GM13977 (cell line): ENCODE data around the gene ZNF43.
"Not testable (repeated sequence)": the region's sequence is repeated elsewhere in the genome, so short reads cannot be mapped to it uniquely, and the experiment has no call there.

Experiments used
- DNase-seq: peaks from one replicate; pipeline ENCODE4 v3.0.0; 2012; ENCODE audit warnings: low spot score
- in situ Hi-C: fragments of 300-500 bp; cut with MboI; formaldehyde crosslinking; loops from one replicate; pipeline ENCODE4 v1.12.0; 2022; ENCODE audit warnings: low sequenced_read_pairs, low pct_unique_long_range_greater_than_20kb, mixed read lengths, inconsistent platforms; ENCODE audit not compliant: unreplicated experiment
- TF ChIP-seq, protein P1 (sequence below): IDR thresholded peaks from 2 replicates; pipeline ENCODE4 v1.5.1; 2012; ENCODE audit warnings: mild to moderate bottlenecking, control low read depth; ENCODE audit not compliant: insufficient read depth; ENCODE audit errors: extremely low read depth, missing control alignments

The ZNF43 gene

DNA sequence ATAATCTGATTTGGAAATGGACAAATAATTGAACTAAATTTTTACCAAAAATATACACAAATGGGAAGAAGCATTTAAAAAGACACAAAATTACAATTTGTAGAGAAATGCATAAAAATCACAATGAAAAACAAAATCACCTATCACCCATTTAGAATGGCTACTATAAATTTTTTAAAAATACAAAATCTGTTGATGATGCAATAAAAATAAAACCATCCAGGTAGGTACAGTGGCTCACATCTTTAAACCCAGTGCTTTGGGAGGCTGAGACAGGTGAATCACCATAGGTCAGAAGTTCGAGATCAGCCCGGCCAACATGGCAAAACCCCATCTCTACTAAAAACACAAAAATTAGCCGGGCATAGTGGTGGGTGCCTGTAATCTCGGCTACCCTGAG lies 23.5 kb downstream of the ZNF43 start:
- TF ChIP-seq, protein P1, sequence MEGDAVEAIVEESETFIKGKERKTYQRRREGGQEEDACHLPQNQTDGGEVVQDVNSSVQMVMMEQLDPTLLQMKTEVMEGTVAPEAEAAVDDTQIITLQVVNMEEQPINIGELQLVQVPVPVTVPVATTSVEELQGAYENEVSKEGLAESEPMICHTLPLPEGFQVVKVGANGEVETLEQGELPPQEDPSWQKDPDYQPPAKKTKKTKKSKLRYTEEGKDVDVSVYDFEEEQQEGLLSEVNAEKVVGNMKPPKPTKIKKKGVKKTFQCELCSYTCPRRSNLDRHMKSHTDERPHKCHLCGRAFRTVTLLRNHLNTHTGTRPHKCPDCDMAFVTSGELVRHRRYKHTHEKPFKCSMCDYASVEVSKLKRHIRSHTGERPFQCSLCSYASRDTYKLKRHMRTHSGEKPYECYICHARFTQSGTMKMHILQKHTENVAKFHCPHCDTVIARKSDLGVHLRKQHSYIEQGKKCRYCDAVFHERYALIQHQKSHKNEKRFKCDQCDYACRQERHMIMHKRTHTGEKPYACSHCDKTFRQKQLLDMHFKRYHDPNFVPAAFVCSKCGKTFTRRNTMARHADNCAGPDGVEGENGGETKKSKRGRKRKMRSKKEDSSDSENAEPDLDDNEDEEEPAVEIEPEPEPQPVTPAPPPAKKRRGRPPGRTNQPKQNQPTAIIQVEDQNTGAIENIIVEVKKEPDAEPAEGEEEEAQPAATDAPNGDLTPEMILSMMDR, result no peak
- in situ Hi-C loops, result no loop called here
- DNase-seq, result no peak

DNA sequence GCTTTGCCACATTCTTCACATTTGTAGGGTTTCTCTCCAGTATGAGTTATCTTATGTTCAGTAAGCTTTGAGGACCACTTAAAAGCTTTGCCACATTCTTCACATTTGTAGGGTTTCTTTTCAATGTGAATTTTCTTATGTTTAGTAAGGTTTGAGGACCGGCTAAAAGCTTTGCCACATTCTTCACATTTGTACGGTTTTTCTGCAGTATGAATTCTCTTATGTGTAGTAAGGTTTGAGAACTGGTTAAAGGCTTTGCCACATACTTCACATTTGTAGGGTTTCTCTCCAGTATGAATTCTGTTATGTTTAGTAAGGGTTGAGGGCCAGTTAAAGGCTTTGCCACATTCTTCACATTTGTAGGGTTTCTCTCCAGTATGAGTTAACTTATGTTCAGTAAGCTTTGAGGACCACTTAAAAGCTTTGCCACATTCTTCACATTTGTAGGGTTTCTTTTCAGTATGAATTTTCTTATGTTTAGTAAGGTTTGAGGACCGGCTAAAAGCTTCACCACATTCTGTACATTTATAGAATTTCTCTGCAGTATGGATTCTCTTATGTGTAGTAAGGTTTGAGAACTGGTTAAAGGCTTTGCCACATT lies 27.5 kb downstream of the ZNF43 start:
- in situ Hi-C loops, result not testable (repeated sequence)

DNA sequence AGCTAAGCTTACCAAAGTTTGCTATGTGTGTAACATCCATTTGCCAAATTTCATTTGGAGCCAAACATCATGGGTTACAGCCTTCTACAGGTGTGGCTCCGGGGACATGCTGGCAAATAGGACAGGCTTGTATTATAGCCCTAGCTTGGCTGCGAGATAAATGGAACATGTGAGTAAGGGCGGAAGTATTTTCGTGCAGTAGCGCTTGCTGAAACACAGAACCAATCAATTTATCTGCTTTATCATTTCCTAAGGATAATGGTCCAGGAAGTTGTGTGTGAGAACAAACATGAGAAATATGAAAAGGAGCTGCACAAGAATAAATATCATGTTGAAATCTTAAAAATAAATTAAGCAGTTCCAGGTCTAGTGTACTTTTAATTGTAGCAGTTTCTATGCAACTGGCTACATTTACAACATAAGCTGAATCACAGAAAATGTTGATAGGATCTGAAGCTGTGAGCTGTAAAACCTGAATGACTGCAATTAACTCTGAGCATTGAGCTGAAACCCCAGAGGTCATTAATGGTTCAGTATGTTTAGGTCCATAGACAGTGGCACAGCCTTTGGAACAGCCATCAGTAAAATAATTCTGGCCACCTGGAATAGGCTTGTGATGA lies 46.4 kb downstream of the ZNF43 start:
- DNase-seq, result no peak
- TF ChIP-seq, protein P1, result no peak
- in situ Hi-C loops, result no loop called here

More for the DNA sequence above, 27.5 kb downstream of the ZNF43 start:
- not testable (repeated sequence) for DNase-seq

DNA sequence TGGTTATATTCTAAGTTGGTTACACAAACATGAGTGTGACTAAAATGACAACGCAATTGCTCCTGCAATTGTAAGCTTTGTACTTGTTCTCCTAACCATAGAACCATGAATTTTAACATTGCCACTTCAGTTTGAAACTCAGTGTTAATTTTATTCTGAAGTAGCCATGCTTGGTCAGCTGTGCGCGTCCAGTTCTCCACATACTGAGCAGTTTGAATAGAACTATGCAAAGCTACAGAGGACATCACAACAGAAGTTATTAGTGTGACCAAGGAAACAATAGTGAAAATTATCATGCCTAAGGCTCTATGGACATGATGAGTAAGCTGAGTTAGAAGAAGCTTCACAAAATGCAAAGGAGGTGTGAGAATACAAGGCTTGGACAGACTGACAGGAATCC lies 49.0 kb downstream of the ZNF43 start:
- DNase-seq, result no peak
- TF ChIP-seq, protein P1, result no peak
- in situ Hi-C loops, result no loop called here

DNA sequence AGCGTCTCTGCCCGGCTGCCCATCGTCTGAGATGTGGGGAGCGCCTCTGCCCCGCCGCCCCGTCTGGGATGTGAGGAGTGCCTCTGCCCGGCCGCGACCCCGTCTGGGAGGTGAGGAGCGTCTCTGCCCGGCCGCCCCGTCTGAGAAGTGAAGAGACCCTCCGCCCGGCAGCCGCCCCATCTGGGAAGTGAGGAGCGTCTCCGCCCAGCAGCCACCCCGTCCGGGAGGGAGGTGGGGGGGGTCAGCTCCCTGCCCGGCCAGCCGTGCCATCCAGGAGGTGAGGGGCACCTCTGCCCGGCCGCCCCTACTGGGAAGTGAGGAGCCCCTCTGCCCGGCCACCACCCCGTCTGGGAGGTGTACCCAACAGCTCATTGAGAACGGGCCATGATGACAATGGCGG lies 60.2 kb downstream of the ZNF43 start:
- DNase-seq, in situ Hi-C loops: not testable (repeated sequence)

DNA sequence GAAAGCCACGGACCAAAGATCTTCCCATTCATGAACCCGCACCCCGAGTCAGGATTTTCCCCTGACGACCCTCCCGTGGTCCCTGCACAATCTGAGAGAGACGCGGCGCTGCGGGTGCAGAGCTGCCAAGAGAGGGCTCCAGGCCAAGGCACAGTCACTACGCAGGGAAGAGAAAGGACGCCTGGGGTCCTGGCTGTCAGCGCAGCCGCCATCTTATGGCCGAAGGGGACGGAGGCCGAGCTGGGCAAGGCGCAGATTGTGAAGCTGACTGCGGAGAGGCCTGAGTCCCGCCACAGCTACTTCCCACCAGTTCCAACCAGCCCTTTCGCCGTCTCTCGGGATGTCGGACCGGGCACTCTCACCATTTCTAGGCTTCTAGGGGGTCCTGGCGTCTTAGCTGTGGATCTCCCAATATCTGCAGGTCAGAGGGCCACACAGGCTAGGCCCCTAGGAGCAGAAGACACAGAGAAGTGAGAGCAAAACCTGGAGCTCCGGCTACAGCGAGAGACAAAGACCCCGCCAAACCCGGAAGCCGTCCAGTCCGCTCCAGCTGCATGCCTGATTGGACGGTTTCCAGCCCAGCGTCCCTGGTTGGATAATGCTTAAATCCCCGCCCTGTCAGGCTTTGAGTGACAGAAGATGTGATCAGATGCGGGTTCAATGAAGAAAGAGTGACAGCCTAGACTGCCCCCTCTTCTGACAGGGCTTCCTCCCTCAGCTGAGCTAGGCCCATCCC lies 68.7 kb downstream of the ZNF43 start, which contains the start of gene ZNF100:
TSS of gene ZNF100 (minus strand) at position 515 of the 736 bp plus-strand sequence. CDS start at position 365, 150 bp downstream.
- in situ Hi-C loops, result no loop called here
- peak; percentile 76 for DNase-seq
- TF ChIP-seq, protein P1, result no peak

DNA sequence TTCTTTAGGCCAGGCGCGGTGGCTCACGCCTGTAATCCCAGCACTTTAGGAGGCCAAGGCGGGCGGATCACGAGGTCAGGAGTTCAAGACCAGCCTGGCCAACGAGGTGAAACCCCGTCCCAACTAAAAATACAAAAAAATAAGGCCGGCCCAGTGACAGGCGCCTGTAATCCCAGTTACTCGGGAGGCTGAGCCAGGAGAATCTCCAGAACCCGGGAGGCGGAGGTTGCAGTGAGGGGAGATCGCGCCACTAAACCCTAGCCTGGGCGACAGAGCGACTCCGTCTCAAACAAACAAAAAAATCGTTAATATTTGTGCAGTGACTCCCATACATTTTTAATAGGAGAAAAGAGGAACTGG lies 69.3 kb downstream of the ZNF43 start:
- DNase-seq, in situ Hi-C loops: not testable (repeated sequence)

DNA sequence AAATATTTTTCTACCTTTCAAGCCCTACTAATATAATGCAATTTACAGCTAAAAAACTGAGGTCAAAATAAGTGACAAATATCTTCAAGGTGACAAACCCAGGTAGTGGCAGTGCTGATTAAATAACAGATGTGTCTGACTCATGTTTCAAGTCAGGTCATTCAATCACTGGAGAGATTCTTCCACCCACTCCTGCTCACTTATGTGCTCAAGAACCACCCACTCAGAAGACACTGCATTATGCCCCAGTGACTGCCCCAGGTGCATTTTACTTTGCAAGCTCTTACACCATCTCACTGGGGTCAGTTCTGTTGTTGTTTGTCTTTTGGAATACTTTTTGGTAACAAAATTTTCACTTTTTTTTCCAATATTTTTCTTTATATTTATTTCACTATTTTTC lies 70.8 kb downstream of the ZNF43 start:
- in situ Hi-C loops, result no loop called here
- no peak for DNase-seq
- TF ChIP-seq, protein P1, result no peak

DNA sequence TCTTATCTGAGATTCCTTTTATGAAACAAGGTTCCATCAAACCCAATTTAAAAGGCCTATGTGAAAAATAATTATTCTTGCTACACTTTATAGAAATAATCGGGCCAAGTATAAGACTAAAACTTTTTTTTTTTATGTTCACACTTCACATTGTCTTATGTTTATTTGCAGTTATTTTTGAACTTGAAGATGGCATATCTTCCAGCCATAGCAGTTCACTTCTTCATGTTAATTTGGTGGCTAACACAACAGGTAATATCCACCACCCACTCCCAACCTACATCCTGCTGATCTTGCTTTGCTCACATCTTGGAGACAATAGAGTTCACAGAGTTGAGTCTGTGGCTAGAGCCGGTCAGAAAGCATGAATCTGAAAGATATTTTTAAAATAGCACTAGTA lies 74.4 kb downstream of the ZNF43 start:
- in situ Hi-C loops, DNase-seq: not testable (repeated sequence)
